Testis (tissue), 2 donors: ENCODE results near the gene ADH1C.

Experiments used
- POLR2A ChIP-seq: fragments of 450-650 bp; IDR thresholded peaks from one replicate; pipeline ENCODE4 v1.6.1; 2017; ENCODE audit warnings: antibody characterized with exemption, mild to moderate bottlenecking, moderate library complexity
- TF ChIP-seq, protein P1 (sequence below), 3 experiments: fragments of 450-650 bp in 2 of 3; fragments of 200-600 bp in 1 of 3; sonication (generic) in 1 of 3; IDR thresholded peaks; one replicate each; pipeline ENCODE4 v1.5.1; 2016 to 2019; ENCODE audit warnings: antibody characterized with exemption in 3 of 3, mild to moderate bottlenecking in 2 of 3, moderate library complexity in 1 of 3

DNA sequence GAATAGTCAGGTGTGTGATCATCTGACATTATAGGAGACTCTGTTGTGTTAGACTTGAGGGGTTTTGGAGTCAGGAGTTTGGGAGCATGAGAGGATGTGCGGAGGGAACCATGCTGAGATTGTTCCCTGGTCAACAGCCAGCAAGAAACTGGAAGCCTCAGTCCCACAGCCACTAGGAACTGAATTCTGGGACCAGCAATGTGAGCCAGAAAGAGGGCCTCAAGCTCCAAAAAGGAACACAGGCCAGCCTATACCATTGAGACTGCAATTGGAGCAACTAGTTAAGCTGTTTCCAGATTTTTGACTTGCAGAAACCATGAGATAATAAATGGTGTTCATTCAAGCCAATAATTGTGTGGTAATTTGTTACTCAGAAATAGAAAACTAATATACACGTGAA lies 22.7 kb downstream of the ADH1C start:
- TF ChIP-seq, protein P1, sequence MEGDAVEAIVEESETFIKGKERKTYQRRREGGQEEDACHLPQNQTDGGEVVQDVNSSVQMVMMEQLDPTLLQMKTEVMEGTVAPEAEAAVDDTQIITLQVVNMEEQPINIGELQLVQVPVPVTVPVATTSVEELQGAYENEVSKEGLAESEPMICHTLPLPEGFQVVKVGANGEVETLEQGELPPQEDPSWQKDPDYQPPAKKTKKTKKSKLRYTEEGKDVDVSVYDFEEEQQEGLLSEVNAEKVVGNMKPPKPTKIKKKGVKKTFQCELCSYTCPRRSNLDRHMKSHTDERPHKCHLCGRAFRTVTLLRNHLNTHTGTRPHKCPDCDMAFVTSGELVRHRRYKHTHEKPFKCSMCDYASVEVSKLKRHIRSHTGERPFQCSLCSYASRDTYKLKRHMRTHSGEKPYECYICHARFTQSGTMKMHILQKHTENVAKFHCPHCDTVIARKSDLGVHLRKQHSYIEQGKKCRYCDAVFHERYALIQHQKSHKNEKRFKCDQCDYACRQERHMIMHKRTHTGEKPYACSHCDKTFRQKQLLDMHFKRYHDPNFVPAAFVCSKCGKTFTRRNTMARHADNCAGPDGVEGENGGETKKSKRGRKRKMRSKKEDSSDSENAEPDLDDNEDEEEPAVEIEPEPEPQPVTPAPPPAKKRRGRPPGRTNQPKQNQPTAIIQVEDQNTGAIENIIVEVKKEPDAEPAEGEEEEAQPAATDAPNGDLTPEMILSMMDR (IDR thresholded peaks at IDR 0.05): no peak
- TF ChIP-seq POLR2A: no peak
